Measurements from ENCODE around the gene TM9SF2. TPM values are rescaled to one million over a fixed set of nuclear protein-coding genes. Genes with fewer than 3 reads are reported as not detected.

Gene TM9SF2
- total and polyA plus RNA-seq, 8 donors = 129 to 155 (median 148) TPM

- no peaks in the 10 kb centered on the region for H3K27me3 ChIP-seq
- ATAC-seq = peak; percentile 78
- peak in 3 of 4 donors; percentile 36 to 79 (median 58) for DNase-seq
- no peak for TF ChIP-seq CTCF (IDR thresholded peaks at IDR 0.05)
- peak overlapping the region; percentile 53 to 85 for H3K27ac ChIP-seq
- peak overlapping the region; percentile 44 to 68 for H3K4me3 ChIP-seq
- H3K4me1 ChIP-seq = peaks cover 0 to 16% of the 10 kb centered on the region in 2 donors
- intact Hi-C loops (cut with DNase I) = no loop called here
- no peaks in the 10 kb centered on the region for H3K9me3 ChIP-seq
- H3K36me3 ChIP-seq = no peaks in the 10 kb centered on the region
Measured at GRCh38 chr13:99605420-99606323, 104.4 kb downstream of the TM9SF2 start.

- no peaks in the 10 kb centered on the region for H3K36me3 ChIP-seq
- no peaks in the 10 kb centered on the region for H3K9me3 ChIP-seq
- H3K27me3 ChIP-seq = no peaks in the 10 kb centered on the region
- peaks cover 0 to 16% of the 10 kb centered on the region in 2 donors for H3K4me1 ChIP-seq
- peak within 1 kb of the TSS; percentile 63 to 68 for H3K4me3 ChIP-seq
- ATAC-seq (peak; percentile 98), DNase-seq (peak; percentile 80 to 99 (median 93))
- intact Hi-C loops (cut with DNase I) = no loop called here
- TF ChIP-seq CTCF (IDR thresholded peaks at IDR 0.05) = no peak
- peak within 1 kb of the TSS; percentile 77 to 85 for H3K27ac ChIP-seq
Measured at GRCh38 chr13:99606324-99607066, 105.2 kb downstream of the TM9SF2 start, which contains the start of gene CLYBL. CLYBL (plus strand) TSS chr13:99606690.

GRCh38 chr13:99608345-99608744, 107.1 kb downstream of the TM9SF2 start:
- no peak overlapping the region for H3K27ac ChIP-seq
- ATAC-seq = no peak
- no peak for TF ChIP-seq CTCF (IDR thresholded peaks at IDR 0.05)
- intact Hi-C loops (cut with DNase I) = no loop called here
- H3K4me1 ChIP-seq = peaks cover 0 to 16% of the 10 kb centered on the region in 2 donors
- no peak overlapping the region for H3K4me3 ChIP-seq
- no peaks in the 10 kb centered on the region for H3K36me3 ChIP-seq
- no peaks in the 10 kb centered on the region for H3K27me3 ChIP-seq
- no peaks in the 10 kb centered on the region for H3K9me3 ChIP-seq
- no peak for DNase-seq

- intact Hi-C loops (cut with DNase I) = loop anchor here in 1 of 2 donors (10.0 kb wide), 1 partner anchor 166 kb away; no protein-coding TSS in a partner anchor
Measured at GRCh38 chr13:99610702-99611289, 109.5 kb downstream of the TM9SF2 start.

More at GRCh38 chr13:99610702-99611289, 109.5 kb downstream of the TM9SF2 start:
- Histone ChIP-seq H3K27ac (no peak overlapping the region), H3K4me1 (peaks cover 0 to 12% of the 10 kb centered on the region in 2 donors), H3K27me3 (no peaks in the 10 kb centered on the region), H3K4me3 (no peak overlapping the region), H3K36me3 (no peaks in the 10 kb centered on the region), H3K9me3 (no peaks in the 10 kb centered on the region)
- no peak for DNase-seq
- no peak for TF ChIP-seq CTCF (IDR thresholded peaks at IDR 0.05)
- ATAC-seq = no peak

Other genes starting within 250 kb of the TM9SF2 start
- gene GPR18, start 243.1 kb upstream of the TM9SF2 start, total RNA-seq = under 1 TPM; 0.17 to 0.55 TPM
- gene GPR18, start 243.1 kb upstream of the TM9SF2 start, polyA plus RNA-seq (ENCODE audit: insufficient read length in 6 of 6) = under 1 TPM in 5 of 6 donors, not detected in 1; 0.29 to 0.65 (median 0.46) TPM
- 10 to 100 TPM in 1 of 2 donors, 1 to 10 TPM in 1; 7.4 to 10.9 TPM for gene GPR183, start 194.1 kb upstream of the TM9SF2 start, total RNA-seq
- 10 to 100 TPM in 2 of 6 donors, 1 to 10 TPM in 4; 8.3 to 11.3 (median 9.5) TPM for gene GPR183, start 194.1 kb upstream of the TM9SF2 start, polyA plus RNA-seq (ENCODE audit: insufficient read length in 6 of 6)
- 1 to 10 TPM; 6.4 to 7.6 TPM for gene CLYBL, start 105.2 kb downstream of the TM9SF2 start, total RNA-seq
- gene CLYBL, start 105.2 kb downstream of the TM9SF2 start, polyA plus RNA-seq (ENCODE audit: insufficient read length in 6 of 6) = 1 to 10 TPM; 5.5 to 9.2 (median 6.9) TPM